Heart right ventricle (tissue), 16 donors: ENCODE measurements around the gene OR4F15. TPM values are rescaled to one million over a fixed set of nuclear protein-coding genes. Genes with fewer than 3 reads are reported as not detected.
"Not testable (repeated sequence)": the region's sequence is repeated elsewhere in the genome, so short reads cannot be mapped to it uniquely, and the experiment has no call there.

Experiments
- ATAC-seq, 8 donors: fragments of 200-7000 bp; cut with Tn5 transposase; one replicate each; pipeline ENCODE4 v1.9.1; 2020; ENCODE audit warnings: mild to moderate bottlenecking in 8 of 8, moderate library complexity in 8 of 8, moderate number of reproducible peaks in 1 of 8
- DNase-seq, 2 donors: peaks; one replicate each; pipeline ENCODE4 v3.0.0-alpha.2; 2020
- H3K27ac ChIP-seq, 10 donors: fragments of 200-600 bp; sonication (generic) in 2 of 10; one replicate each; pipeline versions ENCODE4 v1.5.0 to v1.8.0; 2020 to 2022; ENCODE audit warnings: mild to moderate bottlenecking in 3 of 10
- H3K27me3 ChIP-seq, 7 donors: fragments of 200-600 bp; one replicate each; pipeline ENCODE4 v1.8.0; 2021 to 2022; ENCODE audit warnings: mild to moderate bottlenecking in 2 of 7
- H3K36me3 ChIP-seq, 9 donors: fragments of 200-600 bp; sonication (generic) in 1 of 9; one replicate each; pipeline versions ENCODE4 v1.5.0 to v1.8.0; 2020 to 2022; ENCODE audit warnings: mild to moderate bottlenecking in 2 of 9
- H3K4me1 ChIP-seq, 9 donors: fragments of 200-600 bp; sonication (generic) in 1 of 9; one replicate each; pipeline versions ENCODE4 v1.5.0 to v1.8.0; 2020 to 2022; ENCODE audit warnings: mild to moderate bottlenecking in 4 of 9
- H3K4me3 ChIP-seq, 10 donors: fragments of 200-600 bp; sonication (generic) in 2 of 10; one replicate each; pipeline versions ENCODE4 v1.5.0 to v1.8.0; 2020 to 2022; ENCODE audit warnings: mild to moderate bottlenecking in 7 of 10, moderate library complexity in 2 of 10
- H3K9me3 ChIP-seq, 11 donors: fragments of 200-600 bp in 10 of 11; sonication (generic) in 2 of 11; one replicate each; pipeline versions ENCODE4 v1.5.0 to v1.8.0; 2013 to 2022; ENCODE audit warnings: mild to moderate bottlenecking in 2 of 11, control low read depth in 1 of 11, moderate library complexity in 1 of 11
- CTCF ChIP-seq, 9 donors: fragments of 200-600 bp; sonication (generic) in 2 of 9; IDR thresholded peaks; one replicate each; pipeline versions ENCODE4 v1.5.0 to v1.8.0; 2021 to 2022; ENCODE audit warnings: antibody characterized with exemption in 9 of 9, mild to moderate bottlenecking in 5 of 9, moderate library complexity in 1 of 9
- WGBS, 2 donors: extraction: QIAGEN DNeasy Blood & Tissue Kit; methylation state at CpG; one replicate each; pipeline ENCODE4 v1.1.7; 2013; ENCODE audit warnings: inconsistent platforms in 1 of 2; 5-methylcytosine and 5-hydroxymethylcytosine counted together
- intact Hi-C, 10 donors: fragments of 100-400 bp; cut with DNase I; formaldehyde crosslinking; loops; one replicate each; pipeline versions ENCODE4 v1.11.1 to v1.14.2; 2022
- polyA plus RNA-seq, 2 donors: library from polyadenylated mRNA; stranded (reverse); fragments of 200-250 nt; gene quantifications; one replicate each; pipeline ENCODE4 v1.2.3, GENCODE V29; 2013
- total RNA-seq, 10 donors: library from RNA; stranded (reverse); fragmentation: NEBNext Ultra II Directional in 3 of 10; extraction: Animal tissue kit (Norgen Biotek cat#: 25700) in 3 of 10; gene quantifications; one replicate each; pipeline versions ENCODE4 v1.2.1 to v1.2.4, GENCODE V29; 2021 to 2023
- donor health status: Arrhythmogenic right ventricular cardiomyopathy.
- donor health status: ischemic (EF 13 %, LVEDD 7.1; RV severe dilation, severe dysfunction).
- donor health status: healthy with polysubstance abuse.
- donor health status: DM: no; HTN: yes; CAD: no.
- donor health status: DM: no; HTN: no; CAD: no.
- donor health status: ischemic (EF 25% LVEDD 6.9; RV normal size, moderate dysfunction).
- donor health status: ischemic (EF 25% LVEDD 5.7; RV mildly dilated, moderate dysfunction).
- donor health status: healthy.
- donor health status: DM: yes; HTN: yes; CAD: no.
- donor health status: Ischemic cardiomyopathy.
- donor health status: ischemic (EF 35%, LVEDD 5.7; RV mildly dilated, moderate dysfunction).
- donor health status: nonischemic (EF 11% LVEDD 7.7; RV severe dilation, severe dysfunction).
- donor health status: DM: yes; HTN: yes; CAD: no.
- donor health status: PGD.
- donor health status: ischemic (EF 29% LVEDD 5.4; RV normal size, mild dysfunction).
- donor health status: nonischemic (EF 23%, LVEDD 6.1; RV moderate dilation, normal function).

Gene OR4F15
- total and polyA plus RNA-seq, 12 donors: not detected

GRCh38 chr15:101781928-101782327 is 30.1 kb upstream of the OR4F15 start:
- no peaks in the 10 kb centered on the region for H3K9me3 ChIP-seq
- intact Hi-C loops: no loop called here
- 84 to 89% methylated on average over 9 of the region's 9 CpGs for WGBS, 2 donors

GRCh38 chr15:101784644-101785043 is 27.4 kb upstream of the OR4F15 start:
- DNase-seq: no peak
- Histone ChIP-seq H3K9me3 (no peaks in the 10 kb centered on the region), H3K27ac (no peak overlapping the region), H3K36me3 (no peaks in the 10 kb centered on the region), H3K4me1 (no peaks in the 10 kb centered on the region), H3K4me3 (no peak overlapping the region), H3K27me3 (peaks cover 0 to 8% (median 3%) of the 10 kb centered on the region in 7 donors)
- WGBS, 2 donors: 49 to 58% methylated on average over 2 of the region's 2 CpGs
- no peak for ATAC-seq
- TF ChIP-seq CTCF (IDR thresholded peaks at IDR 0.05): no peak
- intact Hi-C loops: no loop called here

More at GRCh38 chr15:101781928-101782327, 30.1 kb upstream of the OR4F15 start:
- Histone ChIP-seq H3K36me3 (no peaks in the 10 kb centered on the region), H3K4me3 (no peak overlapping the region), H3K27ac (no peak overlapping the region), H3K27me3 (peaks cover 0 to 11% (median 6%) of the 10 kb centered on the region in 7 donors), H3K4me1 (no peaks in the 10 kb centered on the region)
- ATAC-seq (no peak), DNase-seq (no peak)
- TF ChIP-seq CTCF (IDR thresholded peaks at IDR 0.05): no peak

- intact Hi-C loops, DNase-seq, H3K4me3 ChIP-seq, H3K4me1 ChIP-seq, H3K36me3 ChIP-seq, H3K9me3 ChIP-seq, ATAC-seq, H3K27ac ChIP-seq: not testable (repeated sequence)
- H3K27me3 ChIP-seq: peaks cover 0 to 13% (median 0%) of the 10 kb centered on the region in 7 donors
- 63 to 75% methylated on average over 2 of the region's 2 CpGs for WGBS, 2 donors
These were observed 25.6 kb upstream of the OR4F15 start for GRCh38 chr15:101786422-101786821.

- H3K9me3 ChIP-seq, H3K4me1 ChIP-seq, H3K36me3 ChIP-seq, H3K27ac ChIP-seq, ATAC-seq, intact Hi-C loops, DNase-seq, H3K4me3 ChIP-seq: not testable (repeated sequence)
- 83 to 86% methylated on average over 2 of the region's 2 CpGs for WGBS, 2 donors
- peaks cover 0 to 13% (median 0%) of the 10 kb centered on the region in 7 donors for H3K27me3 ChIP-seq
These were observed 24.0 kb upstream of the OR4F15 start for GRCh38 chr15:101788001-101788400.

GRCh38 chr15:101788503-101789269 is 23.3 kb upstream of the OR4F15 start:
- peaks cover 0 to 13% (median 0%) of the 10 kb centered on the region in 7 donors for H3K27me3 ChIP-seq
- H3K36me3 ChIP-seq, DNase-seq, H3K27ac ChIP-seq, H3K4me1 ChIP-seq, H3K9me3 ChIP-seq, intact Hi-C loops, ATAC-seq, H3K4me3 ChIP-seq: not testable (repeated sequence)
- WGBS, 2 donors: 69 to 77% methylated on average over 5 of the region's 5 CpGs

- H3K9me3 ChIP-seq, H3K27ac ChIP-seq, DNase-seq, ATAC-seq, intact Hi-C loops, H3K36me3 ChIP-seq, H3K4me3 ChIP-seq, H3K4me1 ChIP-seq: not testable (repeated sequence)
- peaks cover 0 to 18% (median 6%) of the 10 kb centered on the region in 7 donors for H3K27me3 ChIP-seq
- WGBS, 2 donors: 68% methylated on average over 2 of the region's 4 CpGs; no CpG with 5 or more reads in 1 of the 2 donors
These were observed 21.3 kb upstream of the OR4F15 start for GRCh38 chr15:101790748-101791147.

- H3K4me1 ChIP-seq, DNase-seq, intact Hi-C loops, H3K36me3 ChIP-seq, ATAC-seq, H3K4me3 ChIP-seq, H3K9me3 ChIP-seq, H3K27ac ChIP-seq: not testable (repeated sequence)
- WGBS, 2 donors: 64 to 73% methylated on average over 7 of the region's 7 CpGs
- peaks cover 0 to 21% (median 16%) of the 10 kb centered on the region in 7 donors for H3K27me3 ChIP-seq
These were observed 18.0 kb upstream of the OR4F15 start for GRCh38 chr15:101793981-101794380.
